Measurements from ENCODE around the gene ABCA9. TPM values are rescaled to one million over a fixed set of nuclear protein-coding genes. Genes with fewer than 3 reads are reported as not detected.

Gene ABCA9
- polyA plus RNA-seq, 1 donor from 2014 or later, result 0.69 TPM

- TF ChIP-seq RAD21 (conservative IDR thresholded peaks at IDR 0.05) (no peak), TAF1 (IDR thresholded peaks at IDR 0.05; ENCODE audit: low read depth) (no peak), EZH2 (IDR thresholded peaks at IDR 0.05; ENCODE audit: borderline replicate concordance, insufficient read depth, low read length, poor library complexity, severe bottlenecking) (no peak), MXI1 (conservative IDR thresholded peaks at IDR 0.05; ENCODE audit: poor library complexity, severe bottlenecking) (no peak), EP300 (conservative IDR thresholded peaks at IDR 0.05; ENCODE audit: poor library complexity, severe bottlenecking) (no peak), POLR2AphosphoS5 (IDR thresholded peaks at IDR 0.05) (no peak), REST (IDR thresholded peaks at IDR 0.05; ENCODE audit: borderline replicate concordance) (no peak), CTCF (IDR thresholded peaks at IDR 0.05; ENCODE audit: poor library complexity, severe bottlenecking) (no peak), SMC3 (conservative IDR thresholded peaks at IDR 0.05; ENCODE audit: poor library complexity) (no peak)
- H3K9me2 ChIP-seq (ENCODE audit: insufficient read depth, low read length), result no peaks in the 10 kb centered on the region
- H2AFZ ChIP-seq (ENCODE audit: low read depth, low read length), result no peak overlapping the region
- H3K4me3 ChIP-seq (ENCODE audit: low read length), result no peak overlapping the region
- H3K27ac ChIP-seq (ENCODE audit: low read length), result no peak overlapping the region
- H3K27me3 ChIP-seq (ENCODE audit: insufficient read depth, low read depth, low read length), result no peaks in the 10 kb centered on the region
- no peaks in the 10 kb centered on the region for H3F3A ChIP-seq (ENCODE audit: insufficient read depth, low read length, poor library complexity, severe bottlenecking)
- no peaks in the 10 kb centered on the region for H3K79me2 ChIP-seq (replicated peaks; ENCODE audit: insufficient read depth, low read length)
- no peak overlapping the region for H3K9ac ChIP-seq (ENCODE audit: low read length)
- no peak overlapping the region for H3K4me2 ChIP-seq (ENCODE audit: low read length)
- no peaks in the 10 kb centered on the region for H4K20me1 ChIP-seq (ENCODE audit: insufficient read depth)
- no peaks in the 10 kb centered on the region for H3K9me3 ChIP-seq (ENCODE audit: low read length)
- no peaks in the 10 kb centered on the region for H3K36me3 ChIP-seq (ENCODE audit: insufficient read depth, low read length)
Observed at GRCh38 chr17:69057280-69057679, 3.4 kb downstream of the ABCA9 start.

GRCh38 chr17:69056179-69056823 is 4.4 kb downstream of the ABCA9 start:
- Histone ChIP-seq H3K27ac (ENCODE audit: low read length) (no peak overlapping the region), H3F3A (ENCODE audit: insufficient read depth, low read length, poor library complexity, severe bottlenecking) (no peaks in the 10 kb centered on the region), H3K36me3 (ENCODE audit: insufficient read depth, low read length) (no peaks in the 10 kb centered on the region), H3K4me2 (ENCODE audit: low read length) (no peak overlapping the region), H3K79me2 (replicated peaks; ENCODE audit: insufficient read depth, low read length) (no peaks in the 10 kb centered on the region), H3K27me3 (ENCODE audit: insufficient read depth, low read depth, low read length) (no peaks in the 10 kb centered on the region), H3K9ac (ENCODE audit: low read length) (no peak overlapping the region), H4K20me1 (ENCODE audit: insufficient read depth) (no peaks in the 10 kb centered on the region), H3K9me2 (ENCODE audit: insufficient read depth, low read length) (no peaks in the 10 kb centered on the region), H2AFZ (ENCODE audit: low read depth, low read length) (no peak overlapping the region), H3K9me3 (ENCODE audit: low read length) (no peaks in the 10 kb centered on the region), H3K4me3 (ENCODE audit: low read length) (no peak overlapping the region)
- TF ChIP-seq REST (IDR thresholded peaks at IDR 0.05; ENCODE audit: borderline replicate concordance), result no peak
- no peak for TF ChIP-seq EZH2 (IDR thresholded peaks at IDR 0.05; ENCODE audit: borderline replicate concordance, insufficient read depth, low read length, poor library complexity, severe bottlenecking)
- no peak for TF ChIP-seq EP300 (conservative IDR thresholded peaks at IDR 0.05; ENCODE audit: poor library complexity, severe bottlenecking)
- no peak for TF ChIP-seq TAF1 (IDR thresholded peaks at IDR 0.05; ENCODE audit: low read depth)
- no peak for TF ChIP-seq MXI1 (conservative IDR thresholded peaks at IDR 0.05; ENCODE audit: poor library complexity, severe bottlenecking)
- TF ChIP-seq POLR2AphosphoS5 (IDR thresholded peaks at IDR 0.05), result no peak
- TF ChIP-seq RAD21 (conservative IDR thresholded peaks at IDR 0.05), result no peak
- TF ChIP-seq CTCF (IDR thresholded peaks at IDR 0.05; ENCODE audit: poor library complexity, severe bottlenecking), result no peak
- TF ChIP-seq SMC3 (conservative IDR thresholded peaks at IDR 0.05; ENCODE audit: poor library complexity), result no peak

Measured in neural cell (in vitro differentiated cells).